Osteoblast (primary cell): Measurements from ENCODE around the gene ABLIM3. TPM values are rescaled to one million over a fixed set of nuclear protein-coding genes. Genes with fewer than 3 reads are reported as not detected.

Experiments
- DNase-seq: peaks from one replicate; pipeline ENCODE4 v3.0.0; 2011; ENCODE audit warnings: low spot score, mixed read lengths; ENCODE audit not compliant: insufficient read length; ENCODE audit errors: missing footprints
- H2AFZ ChIP-seq: 2 replicates; pipeline ENCODE4 v1.6.0; 2011; ENCODE audit warnings: mild to moderate bottlenecking, low read length
- H3K27ac ChIP-seq: 2 replicates; pipeline ENCODE4 v1.5.1; 2011; ENCODE audit warnings: mild to moderate bottlenecking, low read depth, low read length, moderate library complexity
- H3K27me3 ChIP-seq: 2 replicates; pipeline ENCODE4 v1.6.0; 2012; ENCODE audit warnings: mild to moderate bottlenecking, control low read depth, inconsistent platforms, low read length, moderate library complexity; ENCODE audit not compliant: insufficient read depth
- H3K36me3 ChIP-seq: 2 replicates; pipeline ENCODE4 v1.5.1; 2011; ENCODE audit warnings: mild to moderate bottlenecking, low read length, control low read depth, moderate library complexity; ENCODE audit not compliant: insufficient read depth
- H3K4me1 ChIP-seq: 2 replicates; pipeline ENCODE4 v1.5.1; 2011; ENCODE audit warnings: mild to moderate bottlenecking, low read length, control low read depth, moderate library complexity; ENCODE audit not compliant: insufficient read depth
- H3K4me2 ChIP-seq: 2 replicates; pipeline ENCODE4 v1.6.0; 2011; ENCODE audit warnings: mild to moderate bottlenecking, low read length; ENCODE audit not compliant: insufficient read depth
- H3K4me3 ChIP-seq: fragments of 200-600 bp; sonication (generic); 3 replicates; pipeline ENCODE4 v1.5.1; 2012; ENCODE audit warnings: mild to moderate bottlenecking, low read length, inconsistent platforms; ENCODE audit not compliant: insufficient read depth
- H3K79me2 ChIP-seq: 2 replicates; pipeline ENCODE4 v1.6.0; 2012; ENCODE audit warnings: mild to moderate bottlenecking, low read length, control low read depth, inconsistent platforms; ENCODE audit not compliant: insufficient read depth
- H3K9me3 ChIP-seq: 2 replicates; pipeline ENCODE4 v1.5.1; 2011; ENCODE audit warnings: low read depth, low read length, control low read depth
- H4K20me1 ChIP-seq: 2 replicates; pipeline ENCODE4 v1.6.0; 2012; ENCODE audit warnings: mild to moderate bottlenecking, low read length, control low read depth; ENCODE audit not compliant: insufficient read depth
- CTCF ChIP-seq: IDR thresholded peaks from 2 replicates; pipeline ENCODE4 v1.5.1; 2011; ENCODE audit warnings: mild to moderate bottlenecking, low read depth, low read length, moderate library complexity; ENCODE audit errors: extremely low read depth
- total RNA-seq: library from RNA; depleted of rRNA; stranded (reverse); fragments of >200 nt; gene quantifications from 2 replicates; pipeline ENCODE4 v1.2.3, GENCODE V29; 2012

The ABLIM3 gene
- total RNA-seq, 1 donor: 5.8 TPM

GRCh38 chr5:149157330-149157729 is 16.0 kb downstream of the ABLIM3 start:
- peaks cover 57% of the 10 kb centered on the region for H3K79me2 ChIP-seq
- no peaks in the 10 kb centered on the region for H3K36me3 ChIP-seq
- H3K4me3 ChIP-seq: no peak overlapping the region
- no peak for DNase-seq
- H3K9me3 ChIP-seq: no peaks in the 10 kb centered on the region
- no peaks in the 10 kb centered on the region for H3K27me3 ChIP-seq
- no peaks in the 10 kb centered on the region for H4K20me1 ChIP-seq
- peaks cover 15% of the 10 kb centered on the region for H3K4me1 ChIP-seq
- no peak for TF ChIP-seq CTCF
- no peak overlapping the region for H2AFZ ChIP-seq
- no peak overlapping the region for H3K27ac ChIP-seq
- no peak overlapping the region for H3K4me2 ChIP-seq

- Histone ChIP-seq H3K4me1 (peaks cover under 1% of the 10 kb centered on the region), H2AFZ (no peak overlapping the region), H3K9me3 (no peaks in the 10 kb centered on the region), H3K4me2 (no peak overlapping the region), H3K36me3 (no peaks in the 10 kb centered on the region), H4K20me1 (no peaks in the 10 kb centered on the region), H3K27me3 (no peaks in the 10 kb centered on the region), H3K27ac (no peak overlapping the region), H3K79me2 (peaks cover 47% of the 10 kb centered on the region), H3K4me3 (no peak overlapping the region)
- TF ChIP-seq CTCF: no peak
- DNase-seq: no peak
Measured at GRCh38 chr5:149160291-149160787, 19.0 kb downstream of the ABLIM3 start.

- no peak for DNase-seq
- H3K36me3 ChIP-seq: no peaks in the 10 kb centered on the region
- H3K27me3 ChIP-seq: no peaks in the 10 kb centered on the region
- H3K79me2 ChIP-seq: peaks cover 40% of the 10 kb centered on the region
- H3K4me1 ChIP-seq: peaks cover 8% of the 10 kb centered on the region
- no peak overlapping the region for H3K27ac ChIP-seq
- TF ChIP-seq CTCF: no peak
- H2AFZ ChIP-seq: no peak overlapping the region
- no peak overlapping the region for H3K4me2 ChIP-seq
- no peak overlapping the region for H3K4me3 ChIP-seq
- H4K20me1 ChIP-seq: no peaks in the 10 kb centered on the region
- H3K9me3 ChIP-seq: no peaks in the 10 kb centered on the region
Measured at GRCh38 chr5:149161026-149161687, 19.9 kb downstream of the ABLIM3 start.

GRCh38 chr5:149161850-149162249 is 20.6 kb downstream of the ABLIM3 start:
- no peaks in the 10 kb centered on the region for H4K20me1 ChIP-seq
- no peak overlapping the region for H3K4me2 ChIP-seq
- H3K27ac ChIP-seq: no peak overlapping the region
- H3K79me2 ChIP-seq: peaks cover 40% of the 10 kb centered on the region
- TF ChIP-seq CTCF: no peak
- no peak overlapping the region for H2AFZ ChIP-seq
- H3K36me3 ChIP-seq: no peaks in the 10 kb centered on the region
- H3K9me3 ChIP-seq: no peaks in the 10 kb centered on the region
- H3K4me1 ChIP-seq: peaks cover 15% of the 10 kb centered on the region
- DNase-seq: no peak
- H3K27me3 ChIP-seq: no peaks in the 10 kb centered on the region
- no peak overlapping the region for H3K4me3 ChIP-seq
